ENCODE measurements around the gene CABP4.

Gene CABP4

GRCh38 chr11:67455054-67455453 is at the start of gene CABP4:
Gene CABP4 (plus strand): TSS chr11:67455354. CDS start chr11:67455424, 70 bp downstream.
- DNase-seq: no peak

DNA sequence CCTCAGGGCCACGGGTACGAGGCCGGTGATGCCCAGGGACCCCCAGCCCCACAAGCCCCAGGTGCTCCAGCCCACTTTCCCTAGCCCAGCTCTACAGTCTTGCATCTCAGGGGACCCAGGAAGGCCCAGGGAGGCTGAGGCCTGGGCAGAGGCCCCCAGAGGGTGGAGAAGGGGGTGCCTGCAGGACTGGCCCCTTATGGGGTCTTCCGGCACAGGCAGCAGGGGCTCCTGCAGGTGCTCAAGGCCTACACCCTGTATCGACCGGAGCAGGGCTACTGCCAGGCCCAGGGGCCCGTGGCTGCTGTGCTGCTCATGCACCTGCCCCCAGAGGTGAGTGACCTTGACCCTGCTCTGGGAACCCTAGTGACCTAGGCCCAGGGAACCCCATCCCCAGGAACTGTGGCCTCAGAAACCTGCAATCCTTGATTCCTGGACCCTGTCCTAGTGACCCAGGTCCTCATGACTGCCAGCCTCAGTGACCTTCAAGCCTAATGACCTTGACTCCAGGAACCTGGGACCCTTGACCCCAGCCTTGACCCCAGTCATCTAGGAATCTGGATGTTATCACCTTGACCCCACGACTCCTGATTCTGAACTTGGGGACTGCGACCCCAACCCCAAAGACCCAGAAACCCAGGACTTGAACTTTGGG is 49.3 kb upstream of the CABP4 start:
- no peak for DNase-seq

- no peak for DNase-seq
Observed at GRCh38 chr11:67406420-67406968, 48.7 kb upstream of the CABP4 start.

GRCh38 chr11:67406969-67407687 is 48.0 kb upstream of the CABP4 start:
- DNase-seq: peak in 1 of 2 donors; percentile 39

DNA sequence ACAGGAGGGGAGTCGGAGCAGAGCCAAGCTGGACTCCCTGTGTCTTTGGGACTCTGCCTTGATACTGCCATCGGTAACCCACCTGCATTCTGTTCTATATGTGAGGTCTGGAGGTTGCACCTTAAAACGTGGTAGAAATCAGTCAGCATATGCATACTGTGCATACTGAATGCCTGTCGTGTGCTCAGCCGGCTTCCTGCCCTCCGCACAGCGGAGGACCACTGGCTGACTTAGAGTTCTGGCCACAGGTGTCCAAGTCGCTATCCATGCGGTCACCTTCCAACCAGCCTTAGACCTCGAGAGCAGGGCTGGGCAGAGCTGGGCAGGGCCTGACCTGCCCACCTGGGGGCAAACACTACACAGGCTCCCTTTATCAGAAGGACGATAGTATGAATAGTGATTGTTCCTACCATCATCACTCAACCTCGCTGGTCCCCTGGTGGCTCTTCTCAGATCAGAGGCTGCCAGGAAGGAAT is 47.4 kb upstream of the CABP4 start:
- no peak for DNase-seq

DNA sequence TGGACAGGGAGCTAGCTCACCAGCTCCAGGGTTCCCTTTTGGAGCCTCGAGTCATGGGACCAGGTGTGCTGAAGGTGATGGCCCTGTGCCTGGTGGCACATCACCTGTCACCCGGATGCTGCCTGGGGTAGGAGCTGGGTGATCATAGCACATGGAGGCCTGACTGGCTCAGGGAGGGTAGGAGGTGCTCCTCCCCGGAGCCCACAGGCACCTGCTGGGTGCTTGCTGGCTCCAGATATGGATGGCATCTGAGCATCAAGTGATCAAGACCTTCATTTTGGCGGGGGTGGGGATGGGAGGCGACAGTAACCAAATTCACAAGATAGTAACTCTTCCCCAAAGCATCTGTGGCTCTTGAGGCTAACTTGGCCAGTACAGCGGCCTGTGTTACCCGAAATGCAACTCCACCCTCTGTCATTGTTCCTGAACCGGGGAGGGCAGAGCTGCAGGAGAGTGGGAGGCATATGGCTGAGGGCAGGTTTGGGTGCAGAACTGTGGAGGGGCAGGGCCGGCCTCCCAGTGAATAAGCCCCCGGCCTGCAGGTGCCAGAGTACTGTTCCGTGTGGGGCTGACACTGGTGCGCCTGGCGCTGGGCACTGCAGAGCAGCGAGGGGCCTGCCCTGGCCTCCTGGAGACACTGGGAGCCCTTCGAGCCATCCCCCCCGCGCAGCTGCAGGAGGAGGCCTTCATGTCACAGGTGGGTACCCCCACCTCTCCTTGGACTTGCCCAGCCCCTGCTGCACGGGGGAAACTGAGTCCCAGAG is 46.5 kb upstream of the CABP4 start:
- DNase-seq: no peak

DNA sequence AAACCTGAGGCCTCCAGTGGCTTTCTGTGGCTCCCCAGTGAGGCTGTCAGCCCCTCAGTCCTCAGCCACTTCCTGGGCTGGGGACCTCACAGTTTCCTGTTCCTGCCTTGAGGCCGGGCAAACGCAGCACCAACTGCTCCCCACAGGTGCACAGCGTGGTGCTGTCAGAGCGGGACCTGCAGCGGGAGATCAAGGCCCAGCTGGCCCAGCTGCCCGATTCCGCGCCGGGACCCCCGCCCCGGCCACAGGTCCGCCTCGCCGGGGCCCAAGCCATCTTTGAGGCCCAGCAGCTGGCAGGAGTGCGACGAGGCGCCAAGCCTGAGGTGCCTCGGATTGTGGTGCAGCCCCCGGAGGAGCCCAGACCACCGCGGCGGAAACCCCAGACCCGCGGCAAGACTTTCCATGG is 45.9 kb upstream of the CABP4 start:
- DNase-seq: peak; percentile 73 to 81

GRCh38 chr11:67409781-67410368 is 45.3 kb upstream of the CABP4 start:
- DNase-seq: peak in 1 of 2 donors; percentile 47

- DNase-seq: no peak
Observed at GRCh38 chr11:67410369-67410831, 44.8 kb upstream of the CABP4 start.

- no peak for DNase-seq
Observed at GRCh38 chr11:67410984-67411784, 44.0 kb upstream of the CABP4 start.

DNA sequence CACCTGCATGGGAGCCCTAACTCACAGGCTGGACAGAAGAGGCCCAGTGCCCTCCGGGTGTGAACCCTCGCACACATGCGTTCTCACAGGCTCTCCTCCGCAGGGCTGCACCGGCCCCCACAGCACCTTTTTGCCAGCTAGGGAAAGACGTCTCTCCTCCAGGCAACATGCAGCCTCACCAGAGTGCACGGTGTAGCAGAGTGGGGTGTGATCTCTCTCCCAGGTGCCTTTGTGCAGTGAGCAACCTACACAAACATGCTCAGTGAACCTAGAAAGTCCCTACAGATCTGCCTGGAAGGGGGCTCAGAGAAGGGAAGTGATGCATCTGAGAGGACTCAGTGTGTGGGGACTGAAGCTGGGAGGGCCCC is 43.4 kb upstream of the CABP4 start:
- DNase-seq: no peak

DNA sequence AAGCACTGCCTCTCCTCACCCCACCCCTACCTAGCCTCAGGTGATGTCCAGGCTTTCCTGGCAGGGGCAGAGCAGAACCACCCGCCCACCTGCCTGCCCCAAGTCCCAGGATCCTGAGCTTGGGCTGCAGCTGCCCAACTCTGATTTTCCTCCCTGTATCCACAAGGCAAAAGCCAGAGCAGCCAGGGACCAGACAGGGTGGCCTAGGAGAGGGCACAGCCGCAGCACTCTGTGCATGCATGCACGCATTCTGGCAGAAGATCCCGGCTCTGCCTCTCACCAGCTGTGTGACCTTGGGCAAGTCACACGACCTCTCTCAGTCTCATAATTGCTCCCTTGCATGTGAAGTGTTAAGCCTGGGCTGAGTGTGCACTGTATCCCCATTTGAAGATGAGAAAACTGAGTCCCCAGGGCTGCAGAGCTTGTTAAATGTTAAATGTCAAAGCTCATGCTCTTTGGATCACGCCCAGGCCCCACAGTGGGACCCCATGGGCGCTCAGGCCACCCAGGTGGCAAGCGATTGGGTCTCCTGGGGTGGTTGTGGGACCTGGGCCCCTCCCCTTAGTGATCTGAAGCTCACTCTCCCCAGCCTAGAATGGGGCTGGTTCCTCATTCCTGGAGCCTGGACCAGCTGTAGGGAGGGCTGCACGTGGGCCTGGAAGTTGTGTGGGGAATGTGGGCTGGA is 42.5 kb upstream of the CABP4 start:
- no peak for DNase-seq

DNA sequence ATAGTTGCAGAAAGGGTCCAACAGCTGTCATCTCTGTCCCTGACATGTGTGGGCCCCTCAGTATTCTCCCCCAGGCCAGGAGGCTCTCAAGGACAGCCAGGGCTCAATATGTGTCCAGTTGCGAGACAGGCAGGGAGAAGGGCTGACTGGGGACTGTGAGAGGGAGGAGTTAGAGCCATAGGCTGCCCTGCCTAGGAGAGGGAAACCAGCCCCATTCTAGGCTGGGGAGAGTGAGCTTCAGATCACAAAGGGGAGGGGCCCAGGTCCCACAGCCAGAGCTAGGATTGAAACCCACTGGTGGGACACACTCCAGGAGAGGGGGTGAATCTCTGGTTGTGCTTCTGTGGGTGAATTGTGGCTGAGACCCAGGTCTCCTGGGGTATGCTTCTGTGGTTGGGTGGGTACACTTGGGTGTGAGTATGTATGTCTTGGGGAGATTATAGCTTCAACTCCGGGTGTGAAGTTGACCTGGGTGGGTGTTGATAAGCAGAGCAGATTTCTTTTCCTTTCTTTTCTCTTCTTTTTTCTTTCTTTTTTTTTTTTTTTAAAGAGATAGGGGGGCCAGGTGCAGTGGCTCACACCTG is 41.8 kb upstream of the CABP4 start:
- DNase-seq: no peak

GRCh38 chr11:67415501-67416304 is 39.5 kb upstream of the CABP4 start, which contains the start of gene CARNS1:
Gene CARNS1 (plus strand): TSS chr11:67415678. CDS start chr11:67416200, 522 bp downstream.
- no peak for DNase-seq

DNA sequence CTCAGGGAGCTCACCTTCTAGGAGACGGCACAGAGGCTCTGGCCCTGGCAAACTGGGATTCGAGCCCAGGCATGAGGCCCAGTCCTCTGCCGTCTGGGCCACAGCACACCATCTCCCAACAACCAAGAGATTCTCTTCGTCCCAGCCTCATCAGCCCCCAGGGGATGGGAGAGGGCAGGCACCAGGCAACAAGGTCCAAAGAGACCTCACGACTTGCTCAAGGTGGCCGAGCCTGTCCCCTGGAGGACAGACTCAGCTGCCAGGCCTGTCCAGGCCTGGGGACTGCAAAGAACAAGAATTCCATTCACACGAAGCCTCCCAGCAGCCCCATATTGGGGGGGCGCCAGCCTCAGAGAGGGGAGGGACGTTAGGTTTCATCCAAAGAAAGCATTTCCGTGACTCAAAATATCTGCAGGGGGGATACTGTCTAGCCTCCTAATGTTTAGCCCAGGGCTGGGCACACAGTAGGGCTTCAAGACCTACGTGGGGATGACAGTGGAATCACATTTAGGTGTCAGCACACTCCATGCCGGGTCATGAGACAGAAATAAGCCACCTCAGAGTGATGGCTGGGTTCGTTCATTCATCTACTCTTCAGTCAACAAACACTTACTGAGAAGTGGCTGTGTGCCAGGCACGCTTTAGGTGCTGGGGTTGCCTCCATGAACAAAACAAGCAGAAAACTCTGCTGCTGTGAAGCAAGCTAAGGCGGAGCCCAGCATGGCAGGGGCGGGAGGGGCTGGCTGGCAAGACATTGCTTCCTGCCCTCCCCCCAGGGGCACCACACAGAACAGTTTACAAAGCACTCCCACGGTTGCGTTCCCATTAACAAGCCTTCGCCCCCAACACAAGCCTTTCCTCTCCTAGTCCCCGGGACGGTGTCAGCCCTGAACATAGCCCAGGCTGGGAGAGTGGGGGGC is 38.5 kb upstream of the CABP4 start:
- peak; percentile 90 for DNase-seq

GRCh38 chr11:67417425-67417824 is 37.7 kb upstream of the CABP4 start:
- no peak for DNase-seq

- DNase-seq: peak in 1 of 2 donors; percentile 62
Observed at GRCh38 chr11:67418476-67419281, 36.5 kb upstream of the CABP4 start.
